Loucy (cell line): ENCODE data around the gene C2CD3.

Source experiments
- H2AFZ ChIP-seq: fragments of 200-600 bp; sonication (generic); 2 replicates; pipeline ENCODE4 v1.6.0; 2016; ENCODE audit warnings: antibody characterized with exemption, mild to moderate bottlenecking, low read length, moderate library complexity
- H3F3A ChIP-seq: fragments of 200-600 bp; 2 replicates; pipeline ENCODE4 v1.6.0; 2016; ENCODE audit warnings: antibody characterized with exemption, low read depth, mild to moderate bottlenecking
- H3K27me3 ChIP-seq: fragments of 200-600 bp; sonication (generic); 2 replicates; pipeline ENCODE4 v1.6.1; 2014; ENCODE audit warnings: low read length, mild to moderate bottlenecking; ENCODE audit not compliant: insufficient read depth, poor library complexity, severe bottlenecking
- H3K36me3 ChIP-seq: fragments of 200-600 bp; sonication (generic); 2 replicates; pipeline ENCODE4 v1.6.1; 2016; ENCODE audit warnings: low read length; ENCODE audit not compliant: insufficient read depth
- H3K4me1 ChIP-seq: fragments of 200-600 bp; sonication (generic); 2 replicates; pipeline ENCODE4 v1.5.1; 2014; ENCODE audit warnings: low read length, mild to moderate bottlenecking; ENCODE audit not compliant: insufficient read depth, poor library complexity, severe bottlenecking
- H3K4me2 ChIP-seq: fragments of 200-600 bp; sonication (generic); 2 replicates; pipeline ENCODE4 v1.6.0; 2014; ENCODE audit warnings: antibody characterized with exemption, low read length, low read depth, mild to moderate bottlenecking; ENCODE audit not compliant: poor library complexity, severe bottlenecking
- H3K4me3 ChIP-seq: fragments of 200-600 bp; sonication (generic); 2 replicates; pipeline ENCODE4 v1.5.1; 2014; ENCODE audit warnings: low read length, mild to moderate bottlenecking, mixed read lengths; ENCODE audit not compliant: poor library complexity, severe bottlenecking
- H3K79me2 ChIP-seq: fragments of 200-600 bp; sonication (generic); 2 replicates; pipeline ENCODE4 v1.6.1; 2014; ENCODE audit warnings: low read length; ENCODE audit not compliant: insufficient read depth
- H3K9ac ChIP-seq: fragments of 200-600 bp; sonication (generic); 2 replicates; pipeline ENCODE4 v1.6.0; 2014; ENCODE audit warnings: mild to moderate bottlenecking, low read depth, low read length, moderate library complexity; ENCODE audit not compliant: poor library complexity, severe bottlenecking
- H3K9me2 ChIP-seq: fragments of 200-600 bp; sonication (generic); replicated peaks from 2 replicates; pipeline ENCODE4 v1.6.1; 2016; ENCODE audit warnings: low read depth, low read length, mixed read lengths
- H3K9me3 ChIP-seq: fragments of 200-600 bp; sonication (generic); 2 replicates; pipeline ENCODE4 v1.6.1; 2014; ENCODE audit warnings: mild to moderate bottlenecking, antibody characterized with exemption, low read length, low read depth; ENCODE audit not compliant: insufficient read depth
- H4K20me1 ChIP-seq: fragments of 200-600 bp; sonication (generic); 2 replicates; pipeline ENCODE4 v1.6.0; 2014; ENCODE audit warnings: antibody characterized with exemption, low read length, mild to moderate bottlenecking; ENCODE audit not compliant: insufficient read depth, poor library complexity, severe bottlenecking
- EZH2phosphoT487 ChIP-seq: fragments of 200-600 bp; IDR thresholded peaks from 2 replicates; pipeline ENCODE4 v1.6.1; 2018; ENCODE audit warnings: antibody characterized with exemption, mild to moderate bottlenecking, moderate library complexity, borderline replicate concordance
- TF ChIP-seq, protein P1 (sequence below): fragments of 200-600 bp; sonication (generic); conservative IDR thresholded peaks from 2 replicates; pipeline ENCODE4 v1.5.1; 2014; ENCODE audit warnings: mild to moderate bottlenecking, antibody characterized with exemption, low read length

Gene C2CD3

GRCh38 chr11:74208507-74208906, 37.7 kb upstream of the C2CD3 start:
- no peaks in the 10 kb centered on the region for H3F3A ChIP-seq
- TF ChIP-seq, protein P1, sequence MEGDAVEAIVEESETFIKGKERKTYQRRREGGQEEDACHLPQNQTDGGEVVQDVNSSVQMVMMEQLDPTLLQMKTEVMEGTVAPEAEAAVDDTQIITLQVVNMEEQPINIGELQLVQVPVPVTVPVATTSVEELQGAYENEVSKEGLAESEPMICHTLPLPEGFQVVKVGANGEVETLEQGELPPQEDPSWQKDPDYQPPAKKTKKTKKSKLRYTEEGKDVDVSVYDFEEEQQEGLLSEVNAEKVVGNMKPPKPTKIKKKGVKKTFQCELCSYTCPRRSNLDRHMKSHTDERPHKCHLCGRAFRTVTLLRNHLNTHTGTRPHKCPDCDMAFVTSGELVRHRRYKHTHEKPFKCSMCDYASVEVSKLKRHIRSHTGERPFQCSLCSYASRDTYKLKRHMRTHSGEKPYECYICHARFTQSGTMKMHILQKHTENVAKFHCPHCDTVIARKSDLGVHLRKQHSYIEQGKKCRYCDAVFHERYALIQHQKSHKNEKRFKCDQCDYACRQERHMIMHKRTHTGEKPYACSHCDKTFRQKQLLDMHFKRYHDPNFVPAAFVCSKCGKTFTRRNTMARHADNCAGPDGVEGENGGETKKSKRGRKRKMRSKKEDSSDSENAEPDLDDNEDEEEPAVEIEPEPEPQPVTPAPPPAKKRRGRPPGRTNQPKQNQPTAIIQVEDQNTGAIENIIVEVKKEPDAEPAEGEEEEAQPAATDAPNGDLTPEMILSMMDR = no peak
- no peak for TF ChIP-seq EZH2phosphoT487
- H3K27me3 ChIP-seq = no peaks in the 10 kb centered on the region
- H3K4me3 ChIP-seq = no peak overlapping the region
- H3K4me2 ChIP-seq = no peak overlapping the region
- no peaks in the 10 kb centered on the region for H3K9me2 ChIP-seq
- no peak overlapping the region for H3K9ac ChIP-seq
- H3K4me1 ChIP-seq = no peaks in the 10 kb centered on the region
- no peaks in the 10 kb centered on the region for H3K9me3 ChIP-seq
- no peaks in the 10 kb centered on the region for H4K20me1 ChIP-seq
- H2AFZ ChIP-seq = no peak overlapping the region
- no peaks in the 10 kb centered on the region for H3K79me2 ChIP-seq
- peaks cover 84% of the 10 kb centered on the region; the same call in 1 of the 2 replicates for H3K36me3 ChIP-seq

- Histone ChIP-seq H3K79me2 (no peaks in the 10 kb centered on the region), H3K9ac (no peak overlapping the region), H3K4me3 (no peak overlapping the region), H2AFZ (no peak overlapping the region), H3K36me3 (peaks cover 70% of the 10 kb centered on the region; the same call in 1 of the 2 replicates), H3K27me3 (no peaks in the 10 kb centered on the region), H3K4me2 (no peak overlapping the region), H4K20me1 (no peaks in the 10 kb centered on the region), H3F3A (no peaks in the 10 kb centered on the region), H3K9me2 (no peaks in the 10 kb centered on the region), H3K9me3 (no peaks in the 10 kb centered on the region), H3K4me1 (no peaks in the 10 kb centered on the region)
- TF ChIP-seq, protein P1 = no peak
- TF ChIP-seq EZH2phosphoT487 = no peak
Measured at GRCh38 chr11:74206746-74207145, 35.9 kb upstream of the C2CD3 start.

DNA sequence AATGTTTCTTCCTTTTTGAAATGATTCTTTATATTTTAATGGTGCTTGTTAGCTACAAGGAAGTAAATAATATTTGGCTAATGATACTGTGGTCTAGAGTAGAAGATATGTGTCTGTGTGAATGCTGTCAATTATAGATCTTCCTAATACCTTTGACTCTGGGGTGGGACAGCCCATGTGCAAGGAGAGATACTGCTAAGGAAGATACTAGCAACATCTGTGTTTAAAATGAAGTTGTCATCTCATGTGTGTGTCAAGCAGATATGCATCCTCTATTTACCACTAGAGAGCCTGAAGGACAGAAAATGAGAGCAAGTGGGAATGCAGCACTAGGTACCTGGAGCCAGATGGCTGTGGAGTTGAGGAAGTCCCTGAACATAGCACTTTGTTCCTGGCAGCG, 34.4 kb upstream of the C2CD3 start:
- no peak overlapping the region for H3K4me2 ChIP-seq
- no peaks in the 10 kb centered on the region for H3K9me3 ChIP-seq
- H3K4me1 ChIP-seq = no peaks in the 10 kb centered on the region
- H3K9me2 ChIP-seq = no peaks in the 10 kb centered on the region
- H3K27me3 ChIP-seq = no peaks in the 10 kb centered on the region
- no peak overlapping the region for H2AFZ ChIP-seq
- no peak overlapping the region for H3K9ac ChIP-seq
- no peaks in the 10 kb centered on the region for H4K20me1 ChIP-seq
- H3K4me3 ChIP-seq = no peak overlapping the region
- no peaks in the 10 kb centered on the region for H3K79me2 ChIP-seq
- H3F3A ChIP-seq = no peaks in the 10 kb centered on the region
- TF ChIP-seq, protein P1 = no peak
- TF ChIP-seq EZH2phosphoT487 = no peak
- H3K36me3 ChIP-seq = peaks cover 62% of the 10 kb centered on the region; the same call in 1 of the 2 replicates
